CD8-positive, alpha-beta memory T cell (primary cell): Measurements from ENCODE around the gene RCOR3. TPM values are rescaled to one million over a fixed set of nuclear protein-coding genes. Genes with fewer than 3 reads are reported as not detected.

Source experiments
- CTCF ChIA-PET: fragments of 350-600 bp; sonication (Branson Sonifier 250); formaldehyde crosslinking; loops from one replicate; lab custom pipeline; 2021; ENCODE audit warnings: antibody characterized with exemption; lab: Charles Lee
- POLR2A ChIA-PET: fragments of 350-600 bp; sonication (Branson Sonifier 250); formaldehyde crosslinking; loops from one replicate; lab custom pipeline; 2021; ENCODE audit warnings: antibody characterized with exemption; lab: Charles Lee
- DNase-seq, 5 donors: peaks; one replicate each; pipeline versions ENCODE4 v3.0.0 to v3.0.0-alpha.2; 2020 to 2022; ENCODE audit warnings: mixed read lengths in 1 of 5
- H3K27ac ChIP-seq: one replicate; pipeline ENCODE4 v1.7.0; 2013; ENCODE audit warnings: low read depth, mild to moderate bottlenecking, low read length, moderate library complexity
- H3K27me3 ChIP-seq: 2 replicates; pipeline ENCODE4 v1.7.0; 2013; ENCODE audit warnings: low read length, mild to moderate bottlenecking; ENCODE audit not compliant: insufficient read depth, poor library complexity, severe bottlenecking
- H3K36me3 ChIP-seq: 2 replicates; pipeline ENCODE4 v1.7.0; 2013; ENCODE audit warnings: mild to moderate bottlenecking, low read length, moderate library complexity; ENCODE audit not compliant: insufficient read depth
- H3K4me1 ChIP-seq: 2 replicates; pipeline ENCODE4 v1.7.0; 2013; ENCODE audit warnings: mild to moderate bottlenecking, low read length, moderate library complexity; ENCODE audit not compliant: insufficient read depth
- H3K4me3 ChIP-seq: 2 replicates; pipeline ENCODE4 v1.7.0; 2013; ENCODE audit warnings: mild to moderate bottlenecking, low read length
- H3K9me3 ChIP-seq: 2 replicates; pipeline ENCODE4 v1.7.0; 2013; ENCODE audit warnings: mild to moderate bottlenecking, low read length
- H3K27ac Mint-ChIP-seq, 8 donors: one replicate each; pipeline ENCODE4 v1.8.0; 2020 to 2021; ENCODE audit warnings: mixed read lengths in 8 of 8, mild to moderate bottlenecking in 6 of 8, inconsistent platforms in 3 of 8, moderate library complexity in 3 of 8
- H3K27me3 Mint-ChIP-seq, 2 donors: one replicate each; pipeline ENCODE4 v1.8.0; 2020 to 2021; ENCODE audit warnings: mixed read lengths in 2 of 2, mild to moderate bottlenecking in 1 of 2, moderate library complexity in 1 of 2
- H3K36me3 Mint-ChIP-seq, 3 donors: one replicate each; pipeline ENCODE4 v1.8.0; 2020 to 2021; ENCODE audit warnings: mixed read lengths in 3 of 3, inconsistent platforms in 1 of 3, mild to moderate bottlenecking in 1 of 3
- H3K4me1 Mint-ChIP-seq, 3 donors: one replicate each; pipeline ENCODE4 v1.8.0; 2020 to 2021; ENCODE audit warnings: mixed read lengths in 3 of 3, inconsistent platforms in 1 of 3, mild to moderate bottlenecking in 1 of 3
- H3K4me3 Mint-ChIP-seq, 7 donors: one replicate each; pipeline ENCODE4 v1.8.0; 2020 to 2021; ENCODE audit warnings: mixed read lengths in 7 of 7, mild to moderate bottlenecking in 6 of 7, moderate library complexity in 4 of 7, inconsistent platforms in 2 of 7
- H3K9me3 Mint-ChIP-seq, 5 donors: one replicate each; pipeline ENCODE4 v1.8.0; 2020 to 2022; ENCODE audit warnings: mixed read lengths in 5 of 5, mild to moderate bottlenecking in 3 of 5, moderate library complexity in 2 of 5, inconsistent platforms in 1 of 5
- polyA plus RNA-seq: library from polyadenylated mRNA; unstranded; fragments of 300-500 nt; fragmentation: Illumina TruSeq; gene quantifications from one replicate; pipeline ENCODE4 v1.2.3, GENCODE V29; 2021
- total RNA-seq, 2 experiments: library from RNA; stranded (reverse); gene quantifications; one replicate each; pipeline ENCODE4 v1.2.3, GENCODE V29; 2021

Gene RCOR3
- total and polyA plus RNA-seq, 3 experiments from 2014 or later: 25.6 to 36.4 (median 33.9) TPM

DNA sequence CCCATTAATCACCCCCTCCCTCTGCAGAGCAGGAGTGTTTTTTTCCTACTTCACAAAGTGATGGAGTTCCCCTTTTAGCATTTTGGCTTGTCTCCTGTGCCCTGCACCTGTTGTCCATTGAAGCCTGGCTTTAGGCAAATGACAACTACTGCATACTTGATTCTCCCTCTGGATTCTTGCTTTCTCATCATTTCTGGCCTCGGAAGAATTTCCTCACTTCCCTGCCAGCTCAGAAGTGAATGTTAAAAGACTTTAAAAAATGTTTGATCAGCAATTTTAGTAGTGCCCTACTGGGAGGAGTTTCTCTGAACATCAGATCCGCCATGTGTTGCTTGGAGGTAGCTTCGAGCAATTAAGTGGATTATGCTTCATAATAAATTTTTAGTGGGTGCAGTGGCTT, 28.1 kb downstream of the RCOR3 start:
- H3K4me3 ChIP-seq: no peak overlapping the region
- no peaks in the 10 kb centered on the region for H3K27me3 ChIP-seq
- Mint-ChIP-seq H3K4me1 (peaks cover 13 to 34% (median 20%) of the 10 kb centered on the region in 3 donors), H3K27ac (no peak overlapping the region), H3K36me3 (peaks cover 10 to 69% (median 41%) of the 10 kb centered on the region in 3 donors), H3K9me3 (no peaks in the 10 kb centered on the region), H3K4me3 (no peak overlapping the region), H3K27me3 (no peaks in the 10 kb centered on the region)
- no peak for DNase-seq
- POLR2A ChIA-PET: no interaction called here
- H3K36me3 ChIP-seq: peaks cover 39% of the 10 kb centered on the region
- H3K9me3 ChIP-seq: no peaks in the 10 kb centered on the region
- no peaks in the 10 kb centered on the region for H3K4me1 ChIP-seq
- CTCF ChIA-PET: no interaction called here
- no peak overlapping the region for H3K27ac ChIP-seq

DNA sequence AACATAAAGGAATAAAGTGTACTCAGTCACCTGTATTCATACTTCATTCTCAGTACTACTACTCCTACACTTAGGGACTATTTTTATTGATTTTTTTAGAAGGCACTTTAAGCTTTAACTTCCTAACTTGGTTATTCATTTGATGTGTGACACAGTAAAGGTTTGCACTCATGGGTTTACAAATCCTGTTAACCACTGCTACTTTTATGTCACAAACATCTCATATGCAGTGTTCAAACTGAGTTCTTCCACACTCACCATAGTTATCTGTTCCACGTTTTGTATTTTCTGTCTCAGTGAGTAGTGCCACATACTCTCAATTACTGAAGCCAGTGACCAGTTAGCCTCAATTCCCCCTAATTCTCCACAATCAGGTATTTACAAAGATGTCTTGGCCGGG, 33.2 kb downstream of the RCOR3 start:
- CTCF ChIA-PET: no interaction called here
- no peak overlapping the region for H3K27ac Mint-ChIP-seq

GRCh38 chr1:211296396-211296795, 37.2 kb downstream of the RCOR3 start:
- peaks cover 17 to 33% (median 19%) of the 10 kb centered on the region in 3 donors for H3K4me1 Mint-ChIP-seq
- ChIA-PET CTCF (no interaction called here), POLR2A (interaction anchor here (0.6 kb wide), 1 partner anchor 1527 kb away, joined by 3 read pairs; no protein-coding TSS in a partner anchor)
- Histone ChIP-seq H3K9me3 (no peaks in the 10 kb centered on the region), H3K27me3 (no peaks in the 10 kb centered on the region), H3K36me3 (peaks cover 22% of the 10 kb centered on the region), H3K4me1 (no peaks in the 10 kb centered on the region), H3K27ac (no peak overlapping the region), H3K4me3 (no peak overlapping the region)
- H3K4me3 Mint-ChIP-seq: no peak overlapping the region
- no peak for DNase-seq
- H3K27ac Mint-ChIP-seq: peak overlapping the region in 3 of 8 donors; percentile 7 to 34 (median 17)
- no peaks in the 10 kb centered on the region for H3K27me3 Mint-ChIP-seq
- H3K9me3 Mint-ChIP-seq: no peaks in the 10 kb centered on the region
- peaks cover 10 to 81% (median 33%) of the 10 kb centered on the region in 3 donors for H3K36me3 Mint-ChIP-seq

More for the DNA sequence above, 33.2 kb downstream of the RCOR3 start:
- peaks cover 14 to 77% (median 33%) of the 10 kb centered on the region in 3 donors for H3K36me3 Mint-ChIP-seq
- DNase-seq: no peak
- H3K9me3 Mint-ChIP-seq: no peaks in the 10 kb centered on the region
- H3K4me3 Mint-ChIP-seq: no peak overlapping the region
- H3K36me3 ChIP-seq: peaks cover 47% of the 10 kb centered on the region
- POLR2A ChIA-PET: no interaction called here
- peaks cover 13 to 36% (median 19%) of the 10 kb centered on the region in 3 donors for H3K4me1 Mint-ChIP-seq
- H3K27ac ChIP-seq: no peak overlapping the region
- H3K9me3 ChIP-seq: no peaks in the 10 kb centered on the region
- H3K27me3 ChIP-seq: no peaks in the 10 kb centered on the region
- H3K4me3 ChIP-seq: no peak overlapping the region
- H3K27me3 Mint-ChIP-seq: no peaks in the 10 kb centered on the region
- H3K4me1 ChIP-seq: no peaks in the 10 kb centered on the region

GRCh38 chr1:211305044-211305443, 45.9 kb downstream of the RCOR3 start:
- H3K36me3 Mint-ChIP-seq: peaks cover 4 to 66% (median 20%) of the 10 kb centered on the region in 3 donors
- H3K27me3 Mint-ChIP-seq: no peaks in the 10 kb centered on the region
- Histone ChIP-seq H3K4me1 (no peaks in the 10 kb centered on the region), H3K4me3 (no peak overlapping the region), H3K9me3 (no peaks in the 10 kb centered on the region), H3K27ac (no peak overlapping the region), H3K36me3 (peaks cover 9% of the 10 kb centered on the region), H3K27me3 (no peaks in the 10 kb centered on the region)
- H3K9me3 Mint-ChIP-seq: no peaks in the 10 kb centered on the region
- H3K27ac Mint-ChIP-seq: peak overlapping the region in 5 of 8 donors; percentile 21 to 87 (median 38)
- H3K4me1 Mint-ChIP-seq: peaks cover 21 to 38% (median 28%) of the 10 kb centered on the region in 3 donors
- no peak for DNase-seq
- ChIA-PET CTCF (no interaction called here), POLR2A (no interaction called here)
- no peak overlapping the region for H3K4me3 Mint-ChIP-seq

DNA sequence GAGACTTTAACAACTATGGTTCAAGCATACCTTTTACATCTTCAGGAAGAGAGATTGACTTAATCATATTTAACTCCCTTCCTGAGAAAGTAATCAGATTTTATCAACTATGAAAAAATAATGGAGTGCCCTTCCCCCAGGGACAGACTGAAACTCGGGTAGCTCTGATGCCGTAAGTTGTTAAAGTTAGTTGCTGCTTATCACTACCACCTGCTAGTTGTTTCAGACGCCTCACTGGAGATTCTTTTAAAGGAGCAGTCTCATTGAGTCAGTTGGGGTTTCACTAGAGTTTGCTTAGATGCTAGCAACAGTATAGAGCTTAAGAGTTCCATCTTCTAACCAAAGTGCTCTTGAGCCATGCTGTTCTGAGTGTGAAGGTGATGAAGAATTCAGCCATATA, 50.5 kb downstream of the RCOR3 start:
- no peak overlapping the region for H3K4me3 Mint-ChIP-seq
- ChIA-PET CTCF (no interaction called here), POLR2A (no interaction called here)
- no peak overlapping the region for H3K4me3 ChIP-seq
- H3K9me3 ChIP-seq: no peaks in the 10 kb centered on the region
- no peaks in the 10 kb centered on the region for H3K27me3 Mint-ChIP-seq
- no peaks in the 10 kb centered on the region for H3K4me1 ChIP-seq
- peaks cover 10% of the 10 kb centered on the region for H3K36me3 ChIP-seq
- peaks cover 7 to 51% (median 21%) of the 10 kb centered on the region in 3 donors for H3K36me3 Mint-ChIP-seq
- H3K27ac Mint-ChIP-seq: peak overlapping the region in 5 of 8 donors; percentile 17 to 68 (median 54)
- DNase-seq: no peak
- no peaks in the 10 kb centered on the region for H3K27me3 ChIP-seq
- no peaks in the 10 kb centered on the region for H3K9me3 Mint-ChIP-seq
- H3K4me1 Mint-ChIP-seq: peaks cover 11 to 20% (median 15%) of the 10 kb centered on the region in 3 donors
- no peak overlapping the region for H3K27ac ChIP-seq

- no peak for DNase-seq
- H3K4me1 Mint-ChIP-seq: peaks cover 5 to 9% (median 6%) of the 10 kb centered on the region in 3 donors
- H3K4me1 ChIP-seq: no peaks in the 10 kb centered on the region
- H3K9me3 Mint-ChIP-seq: no peaks in the 10 kb centered on the region
- H3K9me3 ChIP-seq: no peaks in the 10 kb centered on the region
- H3K36me3 Mint-ChIP-seq: peaks cover 7 to 44% (median 16%) of the 10 kb centered on the region in 3 donors
- no peak overlapping the region for H3K27ac ChIP-seq
- peaks cover 6% of the 10 kb centered on the region for H3K36me3 ChIP-seq
- H3K4me3 ChIP-seq: no peak overlapping the region
- H3K27me3 ChIP-seq: no peaks in the 10 kb centered on the region
- ChIA-PET POLR2A (no interaction called here), CTCF (no interaction called here)
- H3K27ac Mint-ChIP-seq: peak overlapping the region in 4 of 8 donors; percentile 5 to 92 (median 58)
- no peaks in the 10 kb centered on the region for H3K27me3 Mint-ChIP-seq
- no peak overlapping the region for H3K4me3 Mint-ChIP-seq
Observed at GRCh38 chr1:211313392-211313791, 54.2 kb downstream of the RCOR3 start.

DNA sequence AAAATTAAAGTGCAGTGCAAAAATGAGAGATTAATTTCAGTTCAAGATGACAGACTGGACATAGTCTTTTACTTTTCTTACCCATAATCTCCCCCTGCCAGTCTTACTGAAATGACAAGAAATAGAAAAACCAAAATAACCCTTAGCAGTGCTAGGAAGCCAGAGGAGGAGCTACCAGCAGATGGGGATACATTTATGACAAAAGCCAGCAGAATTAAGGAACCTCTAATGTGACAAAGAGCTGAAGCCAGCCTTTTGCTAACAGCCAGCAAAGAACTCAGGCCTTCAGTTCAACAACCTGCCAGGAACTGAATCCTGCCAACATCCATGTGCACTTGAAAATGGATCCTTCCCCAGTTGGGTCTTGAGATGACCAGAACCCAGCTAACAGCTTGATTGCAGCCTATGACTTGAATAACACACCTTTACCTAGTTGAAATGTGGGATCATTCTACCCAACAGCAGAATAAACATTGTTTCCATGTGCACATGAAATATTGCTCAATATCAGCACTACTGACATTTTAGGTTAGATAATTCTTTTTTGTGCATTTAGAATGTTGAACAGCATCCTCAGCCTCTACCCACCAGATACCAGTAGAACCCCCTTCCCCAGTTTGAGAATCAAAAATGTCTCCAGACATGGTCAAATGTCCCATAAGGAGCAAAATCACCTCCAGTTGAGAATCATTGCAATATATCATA, 59.6 kb downstream of the RCOR3 start:
- peak overlapping the region in 3 of 8 donors; percentile 13 to 70 (median 58) for H3K27ac Mint-ChIP-seq
- peaks cover 0 to 16% (median 5%) of the 10 kb centered on the region in 3 donors for H3K36me3 Mint-ChIP-seq
- no peaks in the 10 kb centered on the region for H3K27me3 Mint-ChIP-seq
- no peak overlapping the region for H3K27ac ChIP-seq
- ChIA-PET CTCF (interaction anchor here (0.9 to 2.1 kb wide), 3 partner anchors 38 to 158 kb away, joined by 3 to 10 read pairs (median 3); no protein-coding TSS in a partner anchor), POLR2A (no interaction called here)
- H3K27me3 ChIP-seq: no peaks in the 10 kb centered on the region
- no peak overlapping the region for H3K4me3 ChIP-seq
- DNase-seq: no peak
- H3K9me3 Mint-ChIP-seq: no peaks in the 10 kb centered on the region
- no peaks in the 10 kb centered on the region for H3K4me1 ChIP-seq
- H3K9me3 ChIP-seq: no peaks in the 10 kb centered on the region
- H3K4me1 Mint-ChIP-seq: peaks cover 11 to 18% (median 11%) of the 10 kb centered on the region in 3 donors
- no peak overlapping the region for H3K4me3 Mint-ChIP-seq
- H3K36me3 ChIP-seq: peaks cover 2% of the 10 kb centered on the region

DNA sequence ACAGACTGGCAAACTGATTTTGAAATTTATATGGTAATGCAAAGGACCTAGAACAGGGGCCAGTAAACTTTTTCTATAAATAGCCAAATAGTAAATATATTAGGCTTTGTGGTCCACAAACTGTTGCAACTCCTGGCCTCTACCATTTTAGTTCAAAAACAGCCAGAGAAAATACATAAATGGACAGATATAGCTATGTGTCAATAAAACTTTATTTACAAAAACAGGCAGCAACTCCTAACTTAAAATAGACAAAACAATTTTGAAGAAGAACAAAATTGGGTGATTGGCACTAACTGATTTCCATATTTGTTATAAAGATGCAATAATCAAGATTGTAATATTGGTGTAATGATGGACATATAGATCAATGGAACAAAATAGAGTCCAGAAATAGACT, 60.7 kb downstream of the RCOR3 start:
- H3K27me3 ChIP-seq: no peaks in the 10 kb centered on the region
- H3K36me3 ChIP-seq: no peaks in the 10 kb centered on the region
- H3K27me3 Mint-ChIP-seq: no peaks in the 10 kb centered on the region
- H3K27ac ChIP-seq: no peak overlapping the region
- H3K9me3 ChIP-seq: no peaks in the 10 kb centered on the region
- ChIA-PET CTCF (no interaction called here), POLR2A (interaction anchor here (0.8 kb wide), 1 partner anchor 53 kb away, joined by 7 read pairs; no protein-coding TSS in a partner anchor)
- no peak overlapping the region for H3K4me3 ChIP-seq
- H3K4me1 ChIP-seq: no peaks in the 10 kb centered on the region
- no peak overlapping the region for H3K4me3 Mint-ChIP-seq
- H3K27ac Mint-ChIP-seq: no peak overlapping the region
- peaks cover 11 to 23% (median 12%) of the 10 kb centered on the region in 3 donors for H3K4me1 Mint-ChIP-seq
- peaks cover 0 to 8% (median 2%) of the 10 kb centered on the region in 3 donors for H3K36me3 Mint-ChIP-seq
- no peaks in the 10 kb centered on the region for H3K9me3 Mint-ChIP-seq
- DNase-seq: no peak
